ES-I3 (cell line): ENCODE data around the gene FOXN3.

Source experiments
- H3K36me3 ChIP-seq: 2 replicates; pipeline ENCODE4 v1.6.1; 2013; ENCODE audit warnings: mild to moderate bottlenecking, low read length, control low read depth, moderate library complexity; ENCODE audit not compliant: insufficient read depth
- H3K4me1 ChIP-seq: 2 replicates; pipeline ENCODE4 v1.6.1; 2013; ENCODE audit warnings: mild to moderate bottlenecking, control low read depth, low read length; ENCODE audit not compliant: insufficient read depth
- H3K9ac ChIP-seq: 2 replicates; pipeline ENCODE4 v1.6.1; 2013; ENCODE audit warnings: low read depth, mild to moderate bottlenecking, low read length, moderate library complexity
- H3K9me3 ChIP-seq: 2 replicates; pipeline ENCODE4 v1.6.1; 2013; ENCODE audit warnings: mild to moderate bottlenecking, low read length, moderate library complexity; ENCODE audit not compliant: control insufficient read depth, insufficient read depth

Gene FOXN3

GRCh38 chr14:89320381-89321000 is 96.5 kb downstream of the FOXN3 start:
- Histone ChIP-seq H3K9ac (no peak overlapping the region), H3K9me3 (peaks cover 9% of the 10 kb centered on the region), H3K36me3 (peaks cover 10% of the 10 kb centered on the region; the same call in 1 of the 2 replicates), H3K4me1 (no peaks in the 10 kb centered on the region; the same call in 1 of the 2 replicates)

DNA sequence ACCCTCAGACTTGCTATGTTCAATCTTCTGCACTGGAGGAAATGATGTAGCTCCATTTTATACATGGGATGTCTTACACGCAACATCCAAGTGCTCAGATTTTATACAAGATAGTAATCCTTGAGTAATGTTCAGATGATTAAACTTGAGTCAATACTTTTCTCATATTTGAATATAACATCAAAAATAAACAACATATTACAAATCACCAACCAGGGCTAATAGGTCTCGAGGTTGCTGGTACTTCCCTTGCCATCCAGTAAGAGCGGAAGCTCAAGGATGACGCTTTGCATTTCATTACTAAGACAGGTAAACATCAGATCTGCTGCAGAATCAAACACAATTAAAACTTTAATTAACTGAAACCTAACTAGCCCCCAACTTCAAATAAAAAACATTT is 97.3 kb downstream of the FOXN3 start:
- Histone ChIP-seq H3K9ac (no peak overlapping the region), H3K36me3 (peaks cover 10% of the 10 kb centered on the region; the same call in 1 of the 2 replicates), H3K9me3 (peaks cover 9% of the 10 kb centered on the region), H3K4me1 (no peaks in the 10 kb centered on the region; the same call in 1 of the 2 replicates)

DNA sequence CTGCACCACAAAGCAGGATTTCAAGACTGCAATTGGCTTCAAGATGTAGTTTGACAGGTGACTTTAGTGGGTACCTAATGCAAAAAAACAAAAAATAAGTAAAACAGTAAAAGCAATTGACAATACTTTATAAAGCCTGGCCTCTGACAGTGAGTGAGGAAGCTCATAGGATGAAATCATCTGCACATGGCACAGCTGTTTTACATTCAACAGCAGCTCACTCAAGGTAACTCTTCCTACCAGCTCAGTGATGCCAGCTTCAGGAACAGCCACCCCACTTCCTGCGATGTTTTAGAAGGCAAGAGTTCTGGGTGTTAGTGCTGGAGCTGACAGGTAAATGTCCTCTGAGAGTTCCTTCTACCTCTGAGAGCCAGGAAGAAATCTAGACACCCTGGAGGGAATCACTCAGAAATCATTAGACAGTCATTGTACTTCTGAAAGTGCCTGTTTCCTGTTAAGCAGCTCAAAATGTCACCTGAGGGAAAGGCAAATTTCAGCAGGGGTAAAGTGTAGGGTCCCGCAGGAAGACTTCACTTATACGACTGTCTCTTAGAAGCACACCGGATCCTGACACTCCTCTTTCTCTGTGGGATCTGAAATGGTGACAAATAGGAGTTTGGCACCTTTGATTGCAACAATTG is 99.9 kb downstream of the FOXN3 start:
- H3K4me1 ChIP-seq: no peaks in the 10 kb centered on the region; the same call in 1 of the 2 replicates
- peaks cover 9% of the 10 kb centered on the region for H3K9me3 ChIP-seq
- no peak overlapping the region for H3K9ac ChIP-seq
- H3K36me3 ChIP-seq: peaks cover 10% of the 10 kb centered on the region; the same call in 1 of the 2 replicates

- Histone ChIP-seq H3K4me1 (no peaks in the 10 kb centered on the region; the same call in 1 of the 2 replicates), H3K9ac (no peak overlapping the region), H3K9me3 (peaks cover 8% of the 10 kb centered on the region), H3K36me3 (peaks cover 6% of the 10 kb centered on the region; the same call in 1 of the 2 replicates)
Measured at GRCh38 chr14:89315493-89316470, 101.3 kb downstream of the FOXN3 start.

- H3K9me3 ChIP-seq: no peaks in the 10 kb centered on the region; the same call in 1 of the 2 replicates
- H3K36me3 ChIP-seq: peaks cover 4% of the 10 kb centered on the region; the same call in 1 of the 2 replicates
- H3K4me1 ChIP-seq: peaks cover 5% of the 10 kb centered on the region
- no peak overlapping the region for H3K9ac ChIP-seq
Measured at GRCh38 chr14:89314274-89314673, 102.8 kb downstream of the FOXN3 start.

GRCh38 chr14:89312932-89313331 is 104.1 kb downstream of the FOXN3 start:
- Histone ChIP-seq H3K9me3 (no peaks in the 10 kb centered on the region), H3K4me1 (peaks cover 9% of the 10 kb centered on the region), H3K9ac (no peak overlapping the region), H3K36me3 (peaks cover 3% of the 10 kb centered on the region; the same call in 1 of the 2 replicates)

DNA sequence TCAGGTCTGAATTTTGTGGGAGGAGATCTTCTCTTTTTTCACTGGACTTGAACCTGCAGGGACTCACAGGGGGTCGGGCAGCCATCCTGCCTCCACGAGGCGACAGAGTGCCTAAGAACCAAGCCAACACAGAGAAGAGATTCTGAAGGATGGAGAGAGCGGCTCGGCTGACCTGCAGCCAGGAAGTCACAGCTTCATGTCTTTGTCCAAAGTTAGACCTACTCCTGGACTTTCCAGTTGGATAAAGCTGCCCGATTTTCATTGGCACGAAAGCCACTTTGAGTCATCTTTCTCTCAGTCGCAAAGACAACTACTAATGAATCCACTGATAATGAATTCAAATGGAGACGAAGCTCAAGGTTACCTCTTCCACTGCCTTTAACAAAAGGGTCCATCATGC is 106.8 kb downstream of the FOXN3 start:
- H3K9ac ChIP-seq: no peak overlapping the region

DNA sequence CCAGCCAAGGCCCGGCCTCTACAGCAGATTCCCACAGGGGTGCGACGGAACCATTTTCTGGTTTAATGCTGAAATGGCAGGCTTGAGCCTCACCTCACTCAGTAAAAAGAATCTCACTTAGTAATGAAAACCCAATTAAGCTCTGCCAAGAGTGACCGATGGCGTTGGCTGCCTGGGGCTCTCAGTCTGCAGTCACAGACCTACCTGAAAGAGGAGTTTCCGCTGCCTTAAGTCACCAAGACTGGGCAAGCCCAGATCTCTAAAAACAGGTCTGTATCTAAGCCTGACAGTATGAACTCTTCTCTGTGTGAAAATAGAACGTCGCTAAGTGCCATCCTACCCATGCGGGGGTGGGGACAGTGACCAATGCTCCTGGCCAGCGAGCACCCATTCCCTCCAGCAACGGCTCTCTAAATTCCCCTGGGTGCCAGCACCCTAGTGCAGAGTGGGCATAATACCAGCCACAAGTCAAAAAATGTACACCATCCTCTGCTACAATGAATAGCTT is 107.3 kb downstream of the FOXN3 start:
- Histone ChIP-seq H3K9me3 (no peaks in the 10 kb centered on the region), H3K36me3 (peaks cover 3% of the 10 kb centered on the region; the same call in 1 of the 2 replicates), H3K4me1 (peaks cover 33% of the 10 kb centered on the region), H3K9ac (no peak overlapping the region)

More for the DNA sequence above, 106.8 kb downstream of the FOXN3 start:
- H3K36me3 ChIP-seq: peaks cover 3% of the 10 kb centered on the region; the same call in 1 of the 2 replicates
- H3K9me3 ChIP-seq: no peaks in the 10 kb centered on the region
- peaks cover 29% of the 10 kb centered on the region for H3K4me1 ChIP-seq

DNA sequence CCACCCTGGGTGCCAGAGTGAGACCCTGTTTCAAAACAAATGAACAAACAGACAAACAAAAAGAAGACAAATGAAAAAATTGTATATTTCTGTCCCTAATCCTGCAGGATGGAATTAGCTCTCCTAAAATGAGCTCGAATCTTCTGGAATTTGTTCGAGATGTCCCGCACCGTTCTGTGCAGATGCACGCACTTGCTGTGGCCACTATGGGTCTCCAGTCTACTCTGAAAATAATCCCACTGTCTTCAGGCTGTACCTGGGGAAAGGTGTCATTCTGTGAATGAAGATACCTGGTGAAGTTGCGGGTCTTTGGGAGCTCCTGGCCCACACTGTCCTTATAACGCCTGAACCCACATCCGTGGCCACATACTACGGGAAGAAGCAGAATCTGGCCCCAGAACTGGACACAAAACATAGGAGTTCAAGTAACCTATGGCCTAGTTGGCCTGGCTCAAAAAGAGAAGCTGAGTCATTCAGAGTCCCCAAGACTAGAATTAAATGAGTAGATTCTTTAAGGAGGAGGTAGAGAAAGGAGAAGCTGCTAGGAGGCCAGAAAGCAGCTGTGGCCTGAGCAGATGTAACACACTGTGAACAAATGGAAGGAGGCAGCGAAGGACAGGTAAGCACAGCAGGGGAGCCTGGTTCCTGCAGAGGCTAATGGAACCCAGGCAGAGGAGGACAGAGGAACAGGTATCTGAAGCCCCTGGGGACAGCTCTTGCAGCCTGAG is 108.6 kb downstream of the FOXN3 start:
- Histone ChIP-seq H3K9me3 (no peaks in the 10 kb centered on the region), H3K4me1 (peaks cover 46% of the 10 kb centered on the region), H3K36me3 (no peaks in the 10 kb centered on the region), H3K9ac (no peak overlapping the region)

DNA sequence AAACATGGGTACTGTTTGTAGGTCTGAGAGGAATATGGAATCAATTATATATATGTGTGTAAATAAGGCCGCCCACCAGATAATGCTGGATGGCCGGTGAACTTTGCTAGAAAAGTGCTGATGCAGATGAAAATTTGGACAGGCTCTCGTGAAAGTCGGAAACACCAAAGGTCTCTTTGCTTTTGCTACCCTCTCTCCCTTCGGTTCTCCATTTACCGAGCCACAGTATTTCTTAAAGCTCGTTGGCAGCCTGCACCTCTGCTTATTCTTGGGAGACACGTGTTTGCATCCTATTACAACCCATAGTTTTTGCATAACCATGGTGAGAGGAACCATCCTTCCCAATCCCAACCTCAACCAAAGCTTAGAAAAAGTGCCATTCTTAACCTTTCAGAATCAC is 109.6 kb downstream of the FOXN3 start:
- Histone ChIP-seq H3K9ac (no peak overlapping the region), H3K36me3 (peaks cover 4% of the 10 kb centered on the region; the same call in 1 of the 2 replicates), H3K4me1 (peaks cover 56% of the 10 kb centered on the region), H3K9me3 (no peaks in the 10 kb centered on the region)

- H3K36me3 ChIP-seq: peaks cover 4% of the 10 kb centered on the region; the same call in 1 of the 2 replicates
- no peaks in the 10 kb centered on the region for H3K9me3 ChIP-seq
- H3K4me1 ChIP-seq: peaks cover 58% of the 10 kb centered on the region
- no peak overlapping the region for H3K9ac ChIP-seq
Measured at GRCh38 chr14:89304972-89305703, 111.9 kb downstream of the FOXN3 start.

DNA sequence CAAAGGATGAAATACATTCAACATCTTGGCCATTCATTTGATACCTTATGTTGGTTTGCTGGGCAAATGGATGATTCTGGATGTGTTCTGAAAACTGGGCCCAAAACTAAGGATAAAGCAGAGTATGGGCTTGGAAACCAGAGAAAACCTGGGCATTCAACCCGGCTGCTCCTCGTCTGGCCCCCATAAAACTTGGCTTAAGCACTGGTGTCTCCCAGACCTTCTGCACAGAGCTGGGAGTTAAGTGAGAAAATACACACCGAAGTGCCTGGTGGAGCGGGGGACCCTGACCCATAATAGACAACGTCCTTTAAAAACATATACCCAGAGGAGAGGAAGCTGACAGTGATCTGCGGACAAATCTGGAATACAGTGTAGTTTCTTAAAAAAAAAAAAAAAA is 112.5 kb downstream of the FOXN3 start:
- Histone ChIP-seq H3K4me1 (peaks cover 55% of the 10 kb centered on the region), H3K9ac (no peak overlapping the region), H3K9me3 (no peaks in the 10 kb centered on the region), H3K36me3 (peaks cover 4% of the 10 kb centered on the region; the same call in 1 of the 2 replicates)
